Brain microvascular endothelial cell (primary cell): Measurements from ENCODE around the gene NKX1-2.

Experiments used
- DNase-seq: peaks from one replicate; pipeline ENCODE4 v3.0.0-alpha.2; 2020
- H3K27ac ChIP-seq: fragments of 250-450 bp; sonication (Bioruptor Pico); 2 replicates; pipeline ENCODE4 v1.5.1; 2020; ENCODE audit warnings: mild to moderate bottlenecking, moderate library complexity
- H3K27me3 ChIP-seq: fragments of 250-450 bp; sonication (Bioruptor Pico); replicated peaks from 2 replicates; pipeline ENCODE4 v1.5.1; 2020; ENCODE audit warnings: mild to moderate bottlenecking
- H3K36me3 ChIP-seq: fragments of 250-450 bp; sonication (Bioruptor Pico); replicated peaks from 2 replicates; pipeline ENCODE4 v1.5.1; 2020; ENCODE audit warnings: mild to moderate bottlenecking
- H3K4me3 ChIP-seq: 2 replicates; pipeline ENCODE4 v1.5.1; 2011; ENCODE audit warnings: low read depth, mild to moderate bottlenecking, control low read depth, low read length, moderate library complexity
- in situ Hi-C: cut with HindIII; loops from 2 replicates; pipeline ENCODE4 v1.10.0; 2017; ENCODE audit warnings: low sequenced_read_pairs, low pct_ligation_motif_present
- TF ChIP-seq, protein P1 (sequence below): IDR thresholded peaks from 2 replicates; pipeline ENCODE4 v1.5.1; 2011; ENCODE audit warnings: low read depth, mild to moderate bottlenecking, moderate library complexity, low read length, control low read depth, inconsistent platforms; ENCODE audit errors: missing control alignments

Gene NKX1-2

GRCh38 chr10:124422742-124423141 lies 27.1 kb downstream of the NKX1-2 start:
- DNase-seq, result no peak
- Histone ChIP-seq H3K27me3 (no peaks in the 10 kb centered on the region), H3K27ac (no peak overlapping the region), H3K4me3 (no peak overlapping the region), H3K36me3 (no peaks in the 10 kb centered on the region)
- TF ChIP-seq, protein P1, sequence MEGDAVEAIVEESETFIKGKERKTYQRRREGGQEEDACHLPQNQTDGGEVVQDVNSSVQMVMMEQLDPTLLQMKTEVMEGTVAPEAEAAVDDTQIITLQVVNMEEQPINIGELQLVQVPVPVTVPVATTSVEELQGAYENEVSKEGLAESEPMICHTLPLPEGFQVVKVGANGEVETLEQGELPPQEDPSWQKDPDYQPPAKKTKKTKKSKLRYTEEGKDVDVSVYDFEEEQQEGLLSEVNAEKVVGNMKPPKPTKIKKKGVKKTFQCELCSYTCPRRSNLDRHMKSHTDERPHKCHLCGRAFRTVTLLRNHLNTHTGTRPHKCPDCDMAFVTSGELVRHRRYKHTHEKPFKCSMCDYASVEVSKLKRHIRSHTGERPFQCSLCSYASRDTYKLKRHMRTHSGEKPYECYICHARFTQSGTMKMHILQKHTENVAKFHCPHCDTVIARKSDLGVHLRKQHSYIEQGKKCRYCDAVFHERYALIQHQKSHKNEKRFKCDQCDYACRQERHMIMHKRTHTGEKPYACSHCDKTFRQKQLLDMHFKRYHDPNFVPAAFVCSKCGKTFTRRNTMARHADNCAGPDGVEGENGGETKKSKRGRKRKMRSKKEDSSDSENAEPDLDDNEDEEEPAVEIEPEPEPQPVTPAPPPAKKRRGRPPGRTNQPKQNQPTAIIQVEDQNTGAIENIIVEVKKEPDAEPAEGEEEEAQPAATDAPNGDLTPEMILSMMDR, result no peak
- in situ Hi-C loops, result no loop called here

- Histone ChIP-seq H3K27ac (no peak overlapping the region), H3K36me3 (no peaks in the 10 kb centered on the region), H3K4me3 (no peak overlapping the region), H3K27me3 (no peaks in the 10 kb centered on the region)
- TF ChIP-seq, protein P1, result no peak
- in situ Hi-C loops, result no loop called here
- DNase-seq, result no peak
These were observed 29.6 kb downstream of the NKX1-2 start for GRCh38 chr10:124420254-124420653.

GRCh38 chr10:124419635-124420034 lies 30.2 kb downstream of the NKX1-2 start:
- no peak overlapping the region for H3K27ac ChIP-seq
- in situ Hi-C loops, result no loop called here
- no peak overlapping the region for H3K4me3 ChIP-seq
- TF ChIP-seq, protein P1, result no peak
- no peaks in the 10 kb centered on the region for H3K36me3 ChIP-seq
- no peak for DNase-seq
- no peaks in the 10 kb centered on the region for H3K27me3 ChIP-seq

DNA sequence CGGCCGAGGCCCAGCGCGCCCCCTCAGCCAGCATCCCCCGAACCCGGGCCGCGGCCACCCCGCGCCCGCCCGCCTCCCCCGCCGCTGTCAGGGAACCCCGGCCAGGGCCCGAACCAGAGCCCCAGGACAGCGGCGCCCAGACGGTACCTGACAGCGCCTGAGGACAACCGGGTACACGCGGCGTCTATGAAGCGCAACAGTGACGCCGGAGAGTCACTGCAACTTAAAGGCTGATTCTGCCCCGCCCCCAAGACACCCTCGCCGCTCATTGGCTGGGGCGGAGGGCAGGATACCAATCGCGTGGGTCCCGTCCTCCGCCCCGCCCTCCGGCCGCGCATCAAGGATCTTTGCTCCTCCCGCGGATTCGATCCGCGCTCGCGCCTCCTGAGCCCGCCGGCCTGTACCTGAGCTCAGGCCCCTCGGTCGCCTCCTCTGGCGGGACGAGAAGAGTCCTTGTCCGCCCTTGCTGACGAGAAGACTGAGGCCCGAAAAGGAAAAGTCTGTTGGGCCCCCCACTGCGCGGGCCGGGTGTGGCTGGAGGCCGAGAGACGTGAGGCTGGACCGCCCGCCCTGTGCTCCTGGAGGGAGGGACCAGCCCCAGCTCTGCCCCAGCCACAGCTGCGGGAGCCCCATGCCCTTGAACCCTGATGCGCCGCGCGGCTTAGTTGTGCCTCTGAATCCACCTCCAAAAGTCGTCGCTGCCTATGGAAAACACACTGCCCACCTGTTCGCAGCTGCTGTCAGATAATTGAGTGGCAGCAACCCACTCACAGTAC lies 30.9 kb downstream of the NKX1-2 start, which contains the start of gene OAT:
OAT (minus strand) TSS at position 198 of the 776 bp plus-strand sequence. CDS start 6,752 bp downstream, outside the sequence.
- in situ Hi-C loops, result no loop called here

DNA sequence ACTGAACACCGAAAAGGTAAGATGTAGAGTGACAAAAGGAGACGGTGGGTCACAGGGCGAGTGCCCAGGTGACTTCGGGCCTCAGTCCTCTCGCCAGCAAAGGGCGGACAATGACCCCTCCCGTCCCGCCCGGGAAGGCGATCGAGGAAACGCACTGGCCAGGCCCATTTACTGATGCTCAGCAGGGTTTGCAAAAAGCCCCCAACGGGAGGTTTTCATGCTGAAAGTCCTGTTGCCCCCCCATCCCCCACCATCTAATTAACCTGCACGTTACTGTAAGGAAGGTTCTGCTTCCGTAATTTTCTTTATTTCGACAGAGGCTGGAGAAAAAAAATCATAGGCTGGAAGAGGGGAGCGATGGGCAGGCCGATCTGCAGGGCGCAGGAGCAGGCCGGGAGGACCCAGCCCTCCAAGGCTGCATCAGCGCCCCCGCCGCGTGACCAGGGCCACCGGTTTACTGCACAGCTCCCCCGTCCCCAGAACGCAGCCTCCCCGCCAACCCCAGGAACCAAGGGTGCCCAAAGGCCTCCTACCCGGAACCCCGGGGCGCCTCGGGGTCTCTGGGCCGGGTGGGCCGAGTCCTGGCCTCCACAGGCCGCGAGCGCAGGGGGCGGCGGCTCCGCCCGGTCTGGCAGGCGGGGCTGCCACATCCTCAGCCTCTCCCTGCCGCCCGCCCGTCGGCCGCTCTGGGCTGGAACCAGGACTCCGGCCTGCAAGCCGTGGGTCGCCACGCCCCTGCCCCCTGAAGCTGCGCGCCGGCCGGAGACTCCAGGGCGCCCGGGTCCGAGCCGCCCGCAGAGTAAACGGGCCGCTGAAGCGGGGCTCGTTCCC lies 31.7 kb downstream of the NKX1-2 start:
- Histone ChIP-seq H3K36me3 (no peaks in the 10 kb centered on the region), H3K4me3 (peak overlapping the region; percentile 74), H3K27me3 (no peaks in the 10 kb centered on the region), H3K27ac (peak overlapping the region; percentile 90)
- peak; percentile 40 for DNase-seq
- in situ Hi-C loops, result no loop called here
- TF ChIP-seq, protein P1, result peak; percentile 29

More for the DNA sequence above, 30.9 kb downstream of the NKX1-2 start, which contains the start of gene OAT:
- TF ChIP-seq, protein P1, result peak; percentile 36
- Histone ChIP-seq H3K27ac (peak within 1 kb of the TSS; percentile 90), H3K4me3 (peak within 1 kb of the TSS; percentile 74), H3K27me3 (no peaks in the 10 kb centered on the region), H3K36me3 (no peaks in the 10 kb centered on the region)
- DNase-seq, result peak; percentile 93
